Anterior cingulate cortex (tissue), 58 donors: ENCODE results near the gene PIK3C3.
"Not testable (repeated sequence)": the region's sequence is repeated elsewhere in the genome, so short reads cannot be mapped to it uniquely, and the experiment has no call there.

ENCODE experiments used
- DNase-seq, 58 donors: peaks; one replicate each; lab custom pipeline; 2025; lab: John Stamatoyannopoulos, UW

Gene PIK3C3

GRCh38 chr18:42009457-42009856 lies 54.4 kb downstream of the PIK3C3 start:
- DNase-seq: not testable (repeated sequence)

DNA sequence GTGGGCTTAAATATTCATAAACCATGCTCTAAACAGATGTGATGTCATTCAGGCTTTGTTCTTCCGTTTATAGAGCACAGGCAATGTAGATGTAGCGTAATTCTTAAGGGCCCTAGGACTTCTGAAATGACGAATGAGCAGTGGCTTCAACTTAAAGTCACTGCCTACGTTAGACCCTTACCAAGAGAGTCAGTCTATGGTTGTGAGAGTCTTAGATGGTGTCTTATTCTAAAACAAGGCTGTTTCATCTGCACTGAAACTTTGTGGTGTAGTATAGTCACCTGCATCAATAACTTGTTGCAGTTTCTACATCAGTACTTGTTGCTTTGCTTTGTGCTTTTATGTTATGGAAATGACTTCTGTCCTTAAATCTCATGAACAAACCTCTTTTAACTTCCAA lies 56.0 kb downstream of the PIK3C3 start:
- no peak for DNase-seq

DNA sequence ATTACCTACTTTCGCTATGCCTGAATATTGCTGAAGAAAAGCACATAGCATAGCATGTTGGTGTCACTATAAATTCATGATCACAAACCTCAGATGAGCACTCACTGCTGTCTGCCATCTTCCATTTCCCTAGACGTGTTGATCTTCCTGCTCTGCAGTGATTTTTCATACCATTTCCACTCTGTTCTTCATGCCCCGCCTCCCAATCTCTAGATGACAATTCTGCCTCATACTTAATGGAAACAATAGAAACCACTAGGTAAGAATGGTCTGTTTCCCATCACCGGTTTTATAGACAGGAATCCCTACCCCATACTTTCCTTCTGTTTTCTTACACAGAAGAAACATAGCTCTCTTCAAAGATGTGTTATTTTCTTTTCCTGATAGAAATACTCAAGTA lies 63.8 kb downstream of the PIK3C3 start:
- DNase-seq: no peak

GRCh38 chr18:42024131-42024530 lies 69.1 kb downstream of the PIK3C3 start:
- DNase-seq: no peak

DNA sequence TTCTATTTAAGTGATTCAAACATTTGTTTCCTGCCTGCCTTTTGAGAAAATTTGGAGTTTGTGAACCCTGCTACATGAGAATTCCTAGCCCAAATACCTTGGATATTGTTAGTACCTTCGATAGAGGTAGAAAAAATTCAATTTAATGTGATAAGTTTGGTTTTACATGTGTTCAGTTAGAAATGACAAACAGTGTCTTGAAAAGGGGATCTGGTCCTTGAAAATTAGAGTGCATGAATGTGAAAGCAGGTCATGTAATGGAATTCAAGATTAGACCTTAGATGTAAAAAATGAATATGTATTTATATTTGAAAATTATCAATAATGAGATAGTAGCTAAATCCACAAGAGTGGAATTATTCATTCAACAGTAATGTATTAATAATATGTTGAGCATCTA lies 70.5 kb downstream of the PIK3C3 start:
- no peak for DNase-seq

DNA sequence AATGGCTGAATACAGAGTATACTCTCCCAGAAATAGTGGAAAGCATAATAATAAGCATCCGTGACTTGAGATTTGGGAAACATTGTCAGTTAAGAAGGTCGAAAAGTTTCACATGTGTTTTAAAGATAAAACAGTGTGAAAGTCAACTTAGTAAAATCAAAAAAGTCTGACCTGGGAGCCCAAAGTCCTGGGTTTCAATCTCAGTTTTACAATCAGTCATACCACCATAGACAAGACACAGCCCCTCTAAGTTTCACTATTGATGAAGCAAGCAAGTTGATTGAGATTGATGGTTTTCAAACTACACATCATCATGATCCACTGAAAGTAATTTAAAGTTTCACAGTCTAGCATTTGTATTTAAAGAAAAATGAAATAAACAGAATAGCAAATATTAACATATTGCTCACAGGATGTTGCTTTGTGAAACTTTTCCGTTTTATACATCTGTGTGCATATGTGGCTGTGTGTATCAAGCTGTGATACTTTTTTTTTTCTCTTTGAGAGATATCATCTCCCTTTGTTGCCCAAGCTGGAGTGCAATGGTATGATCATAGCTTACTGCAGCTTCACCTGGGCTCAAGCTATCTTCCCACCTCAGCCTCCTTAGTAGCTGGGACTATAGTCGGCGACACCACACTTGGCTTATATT lies 71.1 kb downstream of the PIK3C3 start:
- DNase-seq: no peak

DNA sequence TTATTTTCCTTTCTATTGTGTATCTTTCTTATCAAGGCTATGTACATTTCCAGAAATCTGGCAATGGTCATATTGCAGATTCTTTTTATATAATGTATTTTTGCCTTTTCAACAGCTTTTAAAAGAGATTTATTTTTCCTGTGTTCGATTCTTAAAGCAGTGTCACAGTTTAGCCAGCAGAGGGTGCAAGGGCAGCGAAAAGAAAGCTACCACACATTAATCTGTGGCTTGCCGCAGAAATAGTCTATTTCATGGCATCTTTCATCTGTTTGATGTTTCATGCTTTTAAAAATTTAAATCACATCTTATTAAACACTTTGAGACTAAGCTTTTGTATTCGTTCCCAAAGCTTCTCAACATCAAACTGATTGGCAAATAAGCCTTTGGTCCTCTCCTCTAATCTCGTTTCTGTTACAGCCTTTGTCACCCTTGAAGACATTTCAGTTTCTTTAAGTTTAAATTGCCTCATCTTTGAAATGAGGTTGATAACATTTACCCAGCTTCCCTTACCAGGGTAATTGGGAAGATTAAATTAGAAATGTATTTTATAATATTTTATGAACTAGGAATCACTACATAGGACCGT lies 73.3 kb downstream of the PIK3C3 start:
- peak in 6 of 58 donors; percentile 2 to 22 (median 5) for DNase-seq

GRCh38 chr18:42029092-42029491 lies 74.1 kb downstream of the PIK3C3 start:
- DNase-seq: no peak

- DNase-seq: peak in 1 of 58 donors; percentile 6
Observed at GRCh38 chr18:42030586-42031182, 75.7 kb downstream of the PIK3C3 start.

DNA sequence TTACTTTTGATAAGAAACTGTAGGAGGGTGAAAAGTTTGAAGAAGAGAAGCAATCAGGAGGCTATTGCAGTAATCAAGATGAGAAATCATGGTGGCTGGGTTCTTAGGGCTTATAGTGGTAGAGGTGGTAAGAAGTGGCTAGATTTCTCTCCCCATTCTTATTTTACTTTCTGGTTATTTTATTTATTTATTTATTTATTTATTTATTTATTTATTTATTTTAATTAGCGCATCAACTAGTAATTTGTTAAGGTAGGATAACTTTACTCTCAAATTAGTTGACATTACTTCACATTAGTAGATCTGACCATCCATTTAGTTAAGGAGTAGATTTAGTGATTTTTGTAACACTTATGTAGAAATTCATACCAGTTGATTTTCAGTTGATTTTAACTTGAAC lies 77.4 kb downstream of the PIK3C3 start:
- DNase-seq: no peak

- DNase-seq: peak in 1 of 58 donors; percentile 33
Observed at GRCh38 chr18:42033137-42033810, 78.2 kb downstream of the PIK3C3 start.

- DNase-seq: no peak
Observed at GRCh38 chr18:42038936-42039335, 83.9 kb downstream of the PIK3C3 start.

GRCh38 chr18:42039396-42039795 lies 84.4 kb downstream of the PIK3C3 start:
- DNase-seq: no peak

DNA sequence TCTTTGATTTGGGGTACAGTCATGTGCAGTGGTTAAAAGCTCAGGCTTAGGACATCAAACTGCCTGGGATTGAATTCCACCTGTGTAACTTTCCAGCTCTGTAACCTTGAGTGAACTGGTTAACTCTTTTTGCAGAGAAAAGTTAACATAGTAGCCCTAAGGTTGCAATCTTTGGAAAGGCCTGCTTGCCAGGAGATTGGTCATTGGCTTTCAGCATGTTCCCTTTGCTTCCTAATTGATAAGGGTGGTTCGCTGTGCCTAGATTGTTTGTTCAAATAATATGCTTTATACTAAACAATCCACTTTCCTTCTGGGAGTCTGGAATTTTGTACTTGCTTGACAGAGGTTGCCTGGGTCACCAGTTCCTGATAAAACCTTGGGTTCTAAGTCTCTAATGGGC lies 86.8 kb downstream of the PIK3C3 start:
- no peak for DNase-seq

GRCh38 chr18:42045346-42045745 lies 90.3 kb downstream of the PIK3C3 start:
- no peak for DNase-seq

GRCh38 chr18:42047721-42048120 lies 92.7 kb downstream of the PIK3C3 start:
- no peak for DNase-seq

- no peak for DNase-seq
Observed at GRCh38 chr18:42048158-42048557, 93.1 kb downstream of the PIK3C3 start.

DNA sequence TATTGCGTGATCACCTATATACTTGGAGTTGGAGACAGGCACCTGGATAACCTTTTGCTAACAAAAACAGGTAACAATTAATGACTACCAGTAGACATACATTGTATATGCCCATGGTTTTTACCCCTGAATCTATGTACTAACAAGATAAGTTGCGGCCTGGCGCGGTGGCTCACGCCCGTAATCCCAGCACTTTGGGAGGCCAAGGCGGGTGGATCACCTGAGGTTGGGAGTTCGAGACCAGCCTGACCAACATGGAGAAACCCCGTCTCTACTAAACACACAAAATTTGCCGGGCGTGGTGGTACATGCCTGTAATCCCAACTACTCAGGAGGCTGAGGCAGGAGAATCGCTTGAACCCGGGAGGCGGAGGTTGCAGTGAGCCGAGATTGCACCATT lies 94.5 kb downstream of the PIK3C3 start:
- not testable (repeated sequence) for DNase-seq

DNA sequence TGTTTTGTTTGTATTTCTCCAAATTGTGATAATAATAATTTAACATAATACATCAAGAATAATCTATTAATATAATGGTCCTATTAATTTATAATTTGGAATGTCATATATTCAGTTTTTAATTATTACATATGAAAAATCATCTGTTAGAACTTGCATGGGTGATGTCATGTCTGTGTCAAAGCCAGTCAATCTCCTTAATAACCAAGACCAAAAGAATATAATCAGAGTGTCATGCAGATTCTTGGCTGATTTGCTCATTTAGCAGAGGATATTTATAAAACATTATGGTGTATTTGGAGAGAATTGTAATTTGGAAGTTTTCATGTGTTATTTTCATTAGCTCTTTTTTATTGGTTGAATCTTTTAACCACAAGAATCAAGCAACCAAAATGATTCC lies 96.4 kb downstream of the PIK3C3 start:
- no peak for DNase-seq

- DNase-seq: no peak
Observed at GRCh38 chr18:42052122-42052708, 97.2 kb downstream of the PIK3C3 start.

DNA sequence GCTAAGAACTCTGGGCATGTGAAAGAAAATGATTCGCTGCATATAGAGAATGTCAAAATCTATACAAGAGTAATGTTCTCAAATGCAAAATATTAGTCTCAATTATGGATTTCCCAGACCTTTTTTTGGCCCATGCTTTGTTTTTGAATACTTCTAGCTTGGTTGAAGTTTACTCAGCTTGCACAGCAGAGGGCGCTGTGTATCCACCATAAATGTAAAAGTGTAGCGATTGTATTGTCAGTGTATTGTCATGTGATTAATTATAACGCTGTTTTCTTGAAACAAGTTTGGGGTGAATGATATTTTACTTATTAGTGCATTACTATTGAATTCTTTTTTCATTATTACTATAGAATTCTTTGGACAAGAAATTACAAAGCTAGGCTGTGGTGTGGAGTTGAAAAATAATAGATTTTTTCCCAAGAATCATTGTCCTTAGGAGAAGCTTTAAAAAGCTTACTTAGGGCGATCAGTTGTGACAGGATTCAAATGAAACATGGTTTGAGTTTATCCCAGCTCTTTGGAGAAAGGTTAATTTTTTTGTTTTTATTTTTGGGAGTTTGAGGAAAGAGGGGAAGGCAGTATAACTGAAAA lies 98.3 kb downstream of the PIK3C3 start:
- DNase-seq: peak in 33 of 58 donors; percentile 1 to 66 (median 21)
